Kasumi-1 (cell line): ENCODE measurements around the gene OR56B1.
"Not testable (repeated sequence)": the region's sequence is repeated elsewhere in the genome, so short reads cannot be mapped to it uniquely, and the experiment has no call there.

Experiments
- DNase-seq, 2 experiments: peaks; one replicate each; lab custom pipeline; 2025; lab: John Stamatoyannopoulos, UW

The OR56B1 gene, protein sequence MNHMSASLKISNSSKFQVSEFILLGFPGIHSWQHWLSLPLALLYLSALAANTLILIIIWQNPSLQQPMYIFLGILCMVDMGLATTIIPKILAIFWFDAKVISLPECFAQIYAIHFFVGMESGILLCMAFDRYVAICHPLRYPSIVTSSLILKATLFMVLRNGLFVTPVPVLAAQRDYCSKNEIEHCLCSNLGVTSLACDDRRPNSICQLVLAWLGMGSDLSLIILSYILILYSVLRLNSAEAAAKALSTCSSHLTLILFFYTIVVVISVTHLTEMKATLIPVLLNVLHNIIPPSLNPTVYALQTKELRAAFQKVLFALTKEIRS

DNA sequence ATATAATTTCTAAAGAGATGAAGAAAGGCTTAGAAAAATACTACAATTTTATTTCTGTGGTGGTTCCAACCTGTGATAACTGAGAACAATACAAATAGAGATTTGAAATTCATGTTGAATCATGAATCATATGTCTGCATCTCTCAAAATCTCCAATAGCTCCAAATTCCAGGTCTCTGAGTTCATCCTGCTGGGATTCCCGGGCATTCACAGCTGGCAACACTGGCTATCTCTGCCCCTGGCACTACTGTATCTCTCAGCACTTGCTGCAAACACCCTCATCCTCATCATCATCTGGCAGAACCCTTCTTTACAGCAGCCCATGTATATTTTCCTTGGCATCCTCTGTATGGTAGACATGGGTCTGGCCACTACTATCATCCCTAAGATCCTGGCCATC, at the start of gene OR56B1:
OR56B1 (plus strand) TSS at position 53 of the 400 bp plus-strand sequence; CDS start at position 122, 69 bp downstream.
- no peak for DNase-seq

DNA sequence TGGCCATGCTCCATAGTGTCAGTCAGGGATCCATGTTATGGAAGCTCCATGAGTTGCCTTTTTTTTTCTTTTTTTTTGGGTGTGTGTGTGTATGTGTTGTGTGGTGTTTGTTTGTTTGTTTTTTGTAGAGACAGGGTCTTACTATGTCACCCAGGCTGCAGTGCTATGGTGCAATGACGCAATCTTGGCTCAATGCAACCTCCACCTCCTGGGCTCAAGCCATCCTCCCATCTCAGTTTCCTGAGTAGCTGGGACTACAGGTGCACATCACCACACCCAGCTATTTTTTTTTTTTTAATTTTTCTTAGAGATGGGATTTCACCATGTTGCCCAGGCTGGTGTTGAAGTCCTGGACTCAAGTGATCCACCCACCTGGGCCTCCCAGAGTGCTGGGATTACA, 47.8 kb upstream of the OR56B1 start:
- no peak for DNase-seq

DNA sequence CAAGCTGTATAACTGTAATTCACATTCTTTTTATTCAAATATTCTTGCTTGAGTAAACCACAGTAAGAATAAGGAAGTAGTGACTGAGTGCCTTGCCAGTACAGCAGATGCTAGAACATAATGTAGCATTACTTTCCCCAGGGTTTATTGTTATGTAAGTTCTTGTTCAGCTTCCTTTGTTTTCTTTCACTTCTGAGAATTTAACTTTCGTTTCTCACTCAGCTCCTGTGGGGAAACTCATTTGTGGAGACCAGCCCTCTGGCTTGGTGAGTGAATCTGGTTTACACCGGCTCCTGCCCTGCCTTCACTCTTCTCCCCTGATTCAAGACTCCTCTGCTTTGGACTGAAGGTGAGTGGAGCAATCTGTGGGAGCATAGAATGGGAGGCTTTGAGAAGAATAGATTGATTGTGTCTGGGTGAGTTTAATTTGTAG, 46.7 kb upstream of the OR56B1 start, which contains the start of gene TRIM22:
TRIM22 (plus strand) TSS at position 240 of the 433 bp plus-strand sequence. CDS start 6,443 bp downstream, outside the sequence.
- peak; percentile 83 to 87 for DNase-seq

DNA sequence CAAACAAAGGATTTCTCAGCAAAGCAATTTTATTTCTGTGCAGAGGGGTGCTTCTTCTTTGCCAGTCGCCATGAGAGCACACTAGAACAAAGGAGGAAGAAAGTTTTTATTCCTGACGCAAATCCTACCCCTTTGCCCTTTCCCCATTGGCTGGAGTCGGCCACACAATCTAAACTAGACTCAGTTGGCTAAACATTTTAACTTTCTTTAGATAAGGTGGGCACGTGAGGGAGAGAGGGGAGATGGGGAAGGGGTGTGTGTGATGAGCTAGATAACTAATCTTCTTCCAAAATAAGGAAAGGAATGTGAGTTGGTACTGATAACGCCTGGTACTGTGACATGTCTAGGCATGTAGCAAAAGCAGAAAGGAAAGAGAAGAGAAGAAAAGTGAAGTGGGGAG, 46.0 kb upstream of the OR56B1 start:
- no peak for DNase-seq

DNA sequence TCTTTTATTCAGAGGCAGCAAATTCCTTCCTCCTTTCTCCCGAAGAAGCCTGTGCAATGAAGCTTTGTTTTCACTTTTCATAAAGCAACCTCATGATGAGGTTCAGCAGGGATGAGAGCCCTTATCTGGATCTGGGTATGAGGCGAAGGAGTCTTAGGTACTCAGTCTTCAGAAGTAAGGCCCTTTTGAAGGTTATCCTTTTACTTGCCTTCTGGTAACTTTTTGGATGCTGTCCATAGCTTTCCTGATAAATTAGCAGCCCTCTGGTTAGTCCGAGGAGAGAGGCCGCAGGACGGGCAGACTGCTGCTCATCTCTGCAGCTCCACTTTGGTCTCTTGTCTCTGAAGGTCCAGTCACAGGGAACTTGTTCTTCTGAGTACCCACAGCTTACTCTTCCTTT, 45.5 kb upstream of the OR56B1 start:
- DNase-seq = no peak

DNA sequence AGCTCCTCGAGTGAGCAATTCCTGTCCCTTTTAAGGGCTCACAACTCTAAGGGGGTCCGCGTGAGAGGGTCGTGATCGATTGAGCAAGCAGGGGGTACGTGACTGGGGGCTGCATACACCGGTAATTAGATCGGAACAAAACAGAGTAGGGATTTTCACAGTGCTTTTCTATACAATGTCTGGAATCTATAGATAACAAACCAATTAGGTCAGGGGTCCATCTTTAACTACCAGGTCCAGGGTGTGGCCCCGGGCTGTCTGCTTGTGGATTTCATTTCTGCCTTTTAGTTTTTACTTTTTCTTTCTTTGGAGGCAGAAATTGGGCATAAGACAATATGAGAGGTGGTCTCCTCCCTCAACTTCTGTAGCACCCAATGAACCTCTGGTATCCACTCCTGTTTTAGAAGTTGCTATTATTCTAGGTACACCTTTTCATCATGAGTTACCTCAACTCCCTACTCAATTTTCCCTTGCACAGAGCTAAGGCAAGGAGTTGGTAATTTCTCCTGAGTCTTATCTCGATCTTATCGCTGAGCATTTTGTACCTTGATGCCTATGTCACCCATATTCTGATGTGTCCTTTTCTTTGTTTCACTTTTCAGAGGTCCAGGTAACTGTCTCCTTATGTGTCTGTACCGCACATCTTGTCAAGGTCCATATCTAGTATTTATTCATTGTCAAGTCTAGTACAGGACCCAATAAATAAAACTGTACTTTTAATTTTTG, 44.8 kb upstream of the OR56B1 start:
- DNase-seq = not testable (repeated sequence)

DNA sequence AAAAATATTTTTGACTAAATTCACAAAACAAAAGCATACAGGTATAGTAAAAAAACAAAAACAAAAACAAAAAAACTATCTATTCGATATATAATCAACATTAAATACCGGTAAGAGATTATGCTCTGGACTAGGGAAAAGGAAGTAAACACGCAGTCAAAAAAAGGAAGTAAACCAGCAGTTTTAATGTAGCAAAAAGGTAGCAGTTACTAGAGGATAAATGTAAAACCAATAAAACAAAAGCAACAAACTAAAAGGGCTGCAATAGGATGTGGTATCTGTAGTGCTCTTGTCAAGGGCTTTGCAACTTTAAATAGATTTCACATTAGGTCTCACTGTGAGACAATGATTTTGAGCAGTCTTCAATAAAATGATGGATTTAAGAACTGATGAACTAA, 44.3 kb upstream of the OR56B1 start:
- DNase-seq = peak; percentile 47 to 52

DNA sequence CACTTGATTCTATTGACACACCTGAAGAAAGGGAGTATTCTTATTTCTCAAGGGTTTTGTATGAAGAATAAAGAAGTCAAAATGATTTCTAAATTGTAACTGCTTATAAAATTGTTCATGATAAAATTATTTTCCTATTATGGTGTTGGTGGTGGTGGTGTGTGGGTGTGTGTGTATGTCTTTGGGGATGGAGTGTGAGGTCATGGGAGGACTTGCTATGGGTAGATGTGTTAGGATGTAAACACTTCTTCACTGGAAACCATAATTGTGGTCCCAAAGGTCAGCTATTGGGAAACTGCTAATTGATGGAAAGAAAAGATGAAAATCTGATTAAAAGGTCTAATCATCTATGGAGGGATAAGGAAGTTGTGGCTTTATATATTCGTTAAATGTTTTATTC, 41.6 kb upstream of the OR56B1 start:
- no peak for DNase-seq

DNA sequence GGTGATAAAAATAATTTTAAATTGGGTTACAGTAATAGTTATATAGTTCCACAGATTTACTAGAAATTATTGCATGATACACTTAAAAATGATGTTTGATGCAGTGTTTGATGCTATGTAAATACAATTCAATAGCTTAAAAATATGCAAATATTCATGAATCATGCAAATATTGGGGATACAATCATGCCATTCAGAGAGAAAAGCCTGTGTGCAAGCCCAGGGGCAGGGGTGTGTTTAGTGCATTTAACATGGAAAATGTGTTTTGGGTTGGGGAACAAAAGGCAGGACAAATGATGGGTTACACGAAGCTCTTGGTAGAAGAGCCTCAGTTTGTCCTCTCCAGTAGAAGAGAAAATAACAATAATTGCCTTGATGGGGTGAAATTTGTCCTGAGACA, 40.7 kb upstream of the OR56B1 start:
- DNase-seq = no peak

DNA sequence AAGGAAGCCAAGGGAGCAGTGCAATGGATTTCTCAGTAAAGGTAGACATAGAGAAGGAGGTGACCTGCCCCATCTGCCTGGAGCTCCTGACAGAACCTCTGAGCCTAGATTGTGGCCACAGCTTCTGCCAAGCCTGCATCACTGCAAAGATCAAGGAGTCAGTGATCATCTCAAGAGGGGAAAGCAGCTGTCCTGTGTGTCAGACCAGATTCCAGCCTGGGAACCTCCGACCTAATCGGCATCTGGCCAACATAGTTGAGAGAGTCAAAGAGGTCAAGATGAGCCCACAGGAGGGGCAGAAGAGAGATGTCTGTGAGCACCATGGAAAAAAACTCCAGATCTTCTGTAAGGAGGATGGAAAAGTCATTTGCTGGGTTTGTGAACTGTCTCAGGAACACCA, 40.0 kb upstream of the OR56B1 start:
- no peak for DNase-seq

DNA sequence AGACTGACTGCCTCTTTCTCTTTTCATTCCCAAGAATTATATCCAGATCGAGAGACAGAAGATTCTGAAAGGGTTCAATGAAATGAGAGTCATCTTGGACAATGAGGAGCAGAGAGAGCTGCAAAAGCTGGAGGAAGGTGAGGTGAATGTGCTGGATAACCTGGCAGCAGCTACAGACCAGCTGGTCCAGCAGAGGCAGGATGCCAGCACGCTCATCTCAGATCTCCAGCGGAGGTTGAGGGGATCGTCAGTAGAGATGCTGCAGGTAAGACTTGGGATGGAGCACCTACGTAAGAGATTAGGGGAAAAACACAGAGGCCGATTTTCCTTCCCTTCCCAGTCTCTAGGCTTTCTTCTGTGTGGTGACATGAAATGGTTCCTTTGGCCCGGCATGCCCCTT, 38.0 kb upstream of the OR56B1 start:
- DNase-seq = no peak

DNA sequence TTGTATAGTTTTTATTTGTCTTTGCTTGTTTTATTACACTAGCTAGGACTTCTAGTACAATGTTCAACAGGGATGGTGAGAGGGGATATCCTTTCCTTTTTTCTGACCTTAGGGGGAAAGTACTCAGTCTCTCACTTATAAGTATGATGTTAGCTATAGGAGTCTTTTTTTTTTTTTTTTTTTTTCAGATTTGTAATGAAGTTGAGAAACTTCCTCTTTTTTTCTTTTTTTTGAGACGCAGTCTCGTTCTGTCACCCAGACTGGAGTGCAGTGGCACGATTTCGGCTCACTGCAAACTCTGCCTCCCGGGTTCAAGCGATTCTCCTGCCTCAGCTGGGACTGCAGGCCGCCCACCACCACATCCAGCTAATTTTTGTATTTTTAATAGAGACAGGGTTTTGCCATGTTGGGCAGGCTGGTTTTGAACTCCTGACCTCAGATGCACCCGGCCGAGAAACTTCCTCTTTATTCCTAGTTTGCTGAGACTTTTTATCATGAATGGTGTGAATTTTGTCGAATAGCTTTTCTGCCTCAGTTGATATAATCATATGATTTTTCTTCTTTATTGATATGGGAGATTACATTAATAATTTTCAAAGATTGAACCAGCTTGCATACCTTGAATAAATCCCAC, 35.7 kb upstream of the OR56B1 start:
- peak; percentile 18 to 25 for DNase-seq

DNA sequence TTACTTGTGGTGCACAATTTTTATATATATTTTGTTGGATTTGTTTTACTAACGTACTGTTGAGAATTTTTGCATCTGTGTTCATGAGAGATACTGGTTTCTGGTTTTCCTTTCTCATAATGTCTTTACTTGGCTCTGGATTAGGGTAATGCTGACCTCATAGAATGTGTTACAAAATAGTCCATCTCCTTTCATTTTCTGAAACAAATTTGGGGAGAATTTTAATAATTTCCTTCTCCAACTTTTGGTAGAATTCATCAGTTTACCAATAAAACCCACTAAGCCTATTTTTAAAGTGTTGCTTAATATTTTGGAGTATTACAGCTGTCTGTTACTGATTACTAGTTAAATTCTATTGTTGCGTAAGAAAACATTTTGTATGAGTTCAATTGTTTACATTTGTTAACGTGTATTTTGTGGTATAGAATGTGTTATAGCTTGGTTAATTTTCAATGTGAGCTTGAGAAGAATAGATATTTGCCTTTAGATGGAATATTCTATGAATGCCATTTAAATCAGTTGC, 35.1 kb upstream of the OR56B1 start:
- DNase-seq = no peak

DNA sequence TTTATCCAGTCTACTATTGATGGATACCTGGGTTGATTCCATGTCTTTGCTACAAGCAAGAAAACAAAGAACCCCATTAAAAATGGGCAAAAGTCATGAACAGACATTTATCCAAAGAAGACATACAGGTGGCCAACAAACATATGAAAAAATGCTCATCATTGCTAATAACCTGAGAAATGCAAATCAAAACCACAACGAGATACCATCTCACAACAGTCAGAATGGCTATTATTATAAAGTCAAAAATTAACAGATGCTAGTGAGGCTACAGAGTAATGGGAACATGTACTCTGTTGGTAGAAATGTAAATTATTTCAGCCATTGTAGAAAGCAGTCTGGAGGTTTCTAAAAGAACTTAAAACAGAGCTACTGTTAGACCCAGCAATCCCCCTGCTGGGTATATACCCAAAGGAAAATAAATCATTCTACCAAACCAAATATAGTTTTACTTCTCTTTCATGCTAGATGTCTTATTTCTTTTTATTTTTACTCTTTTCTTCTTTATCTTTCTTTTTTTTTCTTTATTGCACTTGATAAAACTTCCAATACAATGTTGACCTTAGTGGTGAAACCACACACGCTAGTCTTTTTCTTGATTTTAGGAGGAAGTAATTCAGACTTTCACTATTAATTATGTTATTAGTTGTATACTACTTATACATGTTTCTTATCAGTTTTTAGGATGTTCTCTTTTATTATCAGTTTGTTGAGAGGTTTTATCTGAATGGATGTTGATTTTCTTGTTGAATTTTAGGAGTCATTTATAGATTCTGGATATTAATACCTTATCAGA, 32.3 kb upstream of the OR56B1 start:
- no peak for DNase-seq

DNA sequence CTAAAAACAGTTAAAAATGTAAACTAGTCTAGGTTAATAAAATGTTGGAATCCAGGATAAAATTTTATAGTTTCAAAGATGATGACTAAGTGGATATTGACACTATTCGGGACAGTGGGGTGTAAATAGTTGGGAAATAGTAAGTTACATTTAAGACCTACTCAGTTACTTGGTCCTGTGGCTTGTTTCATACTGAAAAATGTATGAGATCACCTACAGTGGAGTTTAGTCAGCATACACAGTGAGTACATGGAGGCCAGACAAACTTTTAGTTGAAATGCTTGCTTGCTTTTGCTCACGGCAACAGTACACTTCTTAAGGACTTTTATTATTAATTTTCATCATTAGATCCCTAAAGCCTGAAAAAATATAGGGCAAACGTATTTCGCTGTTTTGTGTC, 30.6 kb upstream of the OR56B1 start:
- no peak for DNase-seq

DNA sequence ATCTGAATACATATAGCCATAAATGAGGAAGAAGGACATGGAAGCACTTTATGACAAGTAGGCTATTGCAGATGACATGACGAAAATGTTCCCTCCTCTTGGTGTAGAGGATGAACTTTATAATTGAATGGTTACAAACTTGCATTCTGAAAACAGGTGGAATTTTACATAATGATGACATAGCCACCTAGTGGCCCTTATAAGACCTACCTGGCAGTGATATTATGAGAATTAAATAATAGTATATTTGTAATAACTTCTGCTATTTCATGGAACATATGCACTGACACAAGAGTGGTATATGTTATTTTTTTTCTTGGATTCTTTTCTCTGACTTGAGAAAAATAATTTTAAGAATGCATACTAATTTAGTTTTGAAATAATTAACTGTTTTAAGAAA, 23.7 kb upstream of the OR56B1 start:
- peak in 1 of 2 experiments; percentile 7 for DNase-seq

DNA sequence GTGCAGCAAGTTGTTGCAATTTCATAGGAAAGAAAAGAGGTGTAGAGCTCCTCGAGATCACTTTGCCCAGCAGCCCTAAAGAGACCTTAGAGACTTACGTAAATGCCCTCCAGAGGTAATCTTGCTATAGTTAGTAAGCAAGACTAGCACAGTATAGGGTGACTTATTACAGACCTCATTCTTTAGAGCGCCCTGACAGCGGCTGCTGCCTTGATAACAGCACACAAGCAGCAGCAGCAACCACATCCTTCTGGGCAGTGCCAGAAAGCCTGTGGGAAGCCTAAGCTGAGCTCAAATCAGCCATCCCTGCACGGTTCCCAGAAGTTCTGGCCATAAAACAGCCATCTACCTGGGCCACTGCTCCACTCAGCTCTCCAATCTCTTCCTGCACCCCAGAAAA, 22.6 kb upstream of the OR56B1 start:
- DNase-seq = no peak

DNA sequence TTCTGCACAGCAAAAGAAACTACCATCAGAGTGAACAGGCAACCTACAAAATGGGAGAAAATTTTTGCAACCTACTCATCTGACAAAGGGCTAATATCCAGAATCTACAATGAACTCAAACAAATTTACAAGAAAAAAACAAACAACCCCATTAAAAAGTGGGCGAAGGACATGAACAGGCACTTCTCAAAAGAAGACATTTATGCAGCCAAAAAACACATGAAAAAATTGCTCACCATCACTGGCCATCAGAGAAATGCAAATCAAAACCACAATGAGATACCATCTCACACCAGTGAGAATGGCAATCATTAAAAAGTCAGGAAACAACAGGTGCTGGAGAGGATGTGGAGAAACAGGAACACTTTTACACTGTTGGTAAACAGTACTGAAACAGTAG, 19.7 kb upstream of the OR56B1 start:
- DNase-seq = not testable (repeated sequence)

DNA sequence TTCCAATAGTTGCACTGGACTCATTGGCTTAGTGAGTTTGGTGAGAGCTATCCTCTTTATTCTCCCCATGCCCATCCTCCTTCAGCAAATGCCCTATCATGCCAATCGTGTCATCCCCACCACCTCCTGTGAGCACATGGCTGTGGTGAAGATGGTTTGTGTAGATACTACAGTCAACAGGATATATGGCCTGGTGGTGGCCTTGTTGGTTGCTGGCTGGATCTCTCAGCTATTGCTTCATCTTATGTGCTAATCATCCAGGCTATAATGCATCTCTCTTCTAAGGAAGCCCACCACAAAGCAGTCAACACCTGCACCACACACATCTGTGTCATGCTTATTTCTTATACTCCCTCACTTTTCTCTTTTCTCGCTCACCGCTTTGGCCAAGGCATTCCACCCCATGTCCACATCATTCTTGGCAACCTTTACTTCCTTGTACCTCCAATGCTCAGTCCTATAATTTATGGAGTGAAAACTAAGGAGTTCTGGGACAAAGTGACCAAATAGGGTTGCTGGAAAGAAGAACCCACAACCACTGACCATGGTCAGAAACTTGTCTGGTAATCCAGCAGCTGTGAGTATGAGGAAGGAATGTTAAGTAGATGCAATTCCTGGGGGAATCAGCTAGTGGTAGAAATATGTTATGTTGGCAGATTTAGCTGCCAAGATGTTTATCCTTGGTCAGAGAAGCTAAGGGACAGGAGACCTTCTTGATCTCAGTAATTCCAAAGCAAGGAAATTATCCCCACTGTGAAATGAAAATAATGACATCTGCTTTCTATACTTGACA, 16.3 kb upstream of the OR56B1 start:
- no peak for DNase-seq

DNA sequence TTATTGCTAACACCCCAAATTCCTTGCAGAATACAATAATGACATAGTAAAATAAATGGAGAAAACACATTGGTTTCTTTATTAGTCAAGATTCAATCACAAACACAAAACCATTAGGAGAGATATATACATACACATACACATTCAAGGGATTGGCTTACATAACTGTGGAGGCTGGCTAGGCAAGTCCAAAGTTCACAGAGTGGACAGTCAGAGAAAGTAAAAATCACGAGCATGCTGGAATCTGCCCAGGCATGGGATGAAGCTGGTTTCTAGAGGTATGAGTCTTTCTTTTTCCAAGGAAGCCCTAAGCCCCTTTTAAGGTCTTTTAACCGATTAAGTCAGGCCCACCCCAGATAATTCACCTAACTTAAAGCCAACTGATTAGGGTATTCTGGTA, 13.6 kb upstream of the OR56B1 start:
- DNase-seq = no peak

DNA sequence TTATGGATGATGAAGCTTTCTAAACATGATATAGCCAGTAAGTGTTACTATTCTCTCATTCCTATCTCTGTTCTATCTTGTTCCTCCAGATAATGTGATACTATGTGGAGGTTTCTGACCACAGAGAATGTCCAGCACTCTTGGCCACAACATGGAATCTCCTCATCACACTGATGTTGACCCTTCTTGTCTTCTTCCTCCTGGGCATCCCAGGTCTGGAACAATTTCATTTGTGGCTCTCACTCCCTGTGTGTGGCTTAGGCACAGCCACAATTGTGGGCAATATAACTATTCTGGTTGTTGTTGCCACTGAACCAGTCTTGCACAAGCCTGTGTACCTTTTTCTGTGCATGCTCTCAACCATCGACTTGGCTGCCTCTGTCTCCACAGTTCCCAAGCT, 9.9 kb upstream of the OR56B1 start:
- no peak for DNase-seq
